ENCODE results near the gene ANKRD39. TPM values are rescaled to one million over a fixed set of nuclear protein-coding genes. Genes with fewer than 3 reads are reported as not detected.
"Not testable (repeated sequence)": the region's sequence is repeated elsewhere in the genome, so short reads cannot be mapped to it uniquely, and the experiment has no call there.

The ANKRD39 gene
- total RNA-seq, 1 experiment from 2014 or later, result 17.7 TPM

- no peak for DNase-seq (ENCODE audit: low spot score)
These were observed 47.6 kb downstream of the ANKRD39 start for GRCh38 chr2:96809951-96810782.

DNA sequence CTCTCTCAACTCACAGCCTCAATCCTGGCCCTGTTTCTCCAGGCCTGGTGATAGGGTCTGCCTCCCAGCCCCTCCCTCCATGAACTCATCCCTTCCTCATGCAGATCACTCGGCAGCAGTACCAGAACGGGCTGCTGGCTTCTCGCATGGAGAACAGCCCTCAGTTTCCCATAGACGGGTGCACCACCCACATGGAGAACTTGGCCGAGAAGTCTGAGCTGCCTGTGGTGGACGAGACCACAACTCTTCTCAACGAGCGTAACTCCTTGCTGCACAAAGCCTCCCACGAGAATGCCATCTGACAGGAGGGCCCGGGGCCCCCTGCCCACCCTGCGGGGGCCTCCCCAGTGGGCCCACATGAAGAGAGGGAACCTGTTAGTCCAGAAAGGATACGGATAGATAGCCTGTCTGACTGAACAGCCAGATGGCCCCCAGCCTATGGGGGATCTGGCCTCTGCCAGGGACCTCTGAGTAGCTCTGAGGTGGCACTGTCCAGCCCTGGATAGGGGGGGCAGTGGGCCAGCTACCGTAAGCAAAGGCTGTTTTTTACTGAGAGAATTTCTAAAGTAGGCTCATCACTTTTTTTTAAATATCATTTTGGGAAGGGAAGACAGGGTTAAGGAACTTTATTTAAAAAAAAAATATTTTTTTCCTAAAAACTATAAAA lies 48.5 kb downstream of the ANKRD39 start:
- no peak for DNase-seq (ENCODE audit: low spot score)

- DNase-seq (ENCODE audit: low spot score), result no peak
These were observed 49.5 kb downstream of the ANKRD39 start for GRCh38 chr2:96808176-96808837.

- DNase-seq (ENCODE audit: low spot score), result no peak
These were observed 50.7 kb downstream of the ANKRD39 start for GRCh38 chr2:96807127-96807471.

- no peak for DNase-seq (ENCODE audit: low spot score)
These were observed 51.2 kb downstream of the ANKRD39 start for GRCh38 chr2:96806468-96807126.

DNA sequence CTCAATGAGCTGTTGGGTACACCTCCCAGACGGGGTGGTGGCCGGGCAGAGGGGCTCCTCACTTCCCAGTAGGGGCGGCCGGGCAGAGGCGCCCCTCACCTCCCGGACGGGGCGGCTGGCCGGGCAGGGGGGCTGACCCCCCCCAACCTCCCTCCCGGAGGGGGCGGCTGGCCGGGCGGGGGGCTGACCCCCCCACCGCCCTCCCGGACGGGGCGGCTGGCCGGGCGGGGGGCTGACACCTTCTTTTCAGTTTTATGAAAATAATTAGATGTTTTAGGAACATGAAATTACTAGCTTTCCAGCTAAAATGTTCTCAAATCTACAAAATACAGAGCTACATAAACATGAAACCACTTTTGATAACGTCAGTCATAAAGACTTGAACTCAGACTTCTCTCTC lies 51.9 kb downstream of the ANKRD39 start:
- not testable (repeated sequence) for DNase-seq (ENCODE audit: low spot score)

DNA sequence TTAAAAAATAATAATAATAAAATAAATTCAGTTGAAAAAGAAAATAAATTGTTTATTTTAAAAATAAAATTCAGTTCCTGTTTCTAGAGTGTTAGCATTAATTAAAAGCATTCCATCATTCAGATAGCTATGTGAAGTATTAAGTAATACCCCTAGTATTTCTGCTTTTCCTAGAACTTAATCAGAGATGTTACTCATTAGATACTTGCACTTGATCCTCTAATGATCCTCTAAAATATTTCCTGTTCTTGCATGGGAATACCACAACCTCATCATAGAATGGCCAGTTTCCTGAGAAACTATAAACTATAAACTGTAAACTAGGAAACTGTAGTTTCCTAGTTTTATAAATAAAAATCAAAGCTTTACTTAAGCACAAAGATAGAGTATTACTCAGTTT lies 52.8 kb downstream of the ANKRD39 start:
- DNase-seq (ENCODE audit: low spot score), result no peak

- DNase-seq (ENCODE audit: low spot score), result no peak
These were observed 55.1 kb downstream of the ANKRD39 start for GRCh38 chr2:96802721-96803120.

DNA sequence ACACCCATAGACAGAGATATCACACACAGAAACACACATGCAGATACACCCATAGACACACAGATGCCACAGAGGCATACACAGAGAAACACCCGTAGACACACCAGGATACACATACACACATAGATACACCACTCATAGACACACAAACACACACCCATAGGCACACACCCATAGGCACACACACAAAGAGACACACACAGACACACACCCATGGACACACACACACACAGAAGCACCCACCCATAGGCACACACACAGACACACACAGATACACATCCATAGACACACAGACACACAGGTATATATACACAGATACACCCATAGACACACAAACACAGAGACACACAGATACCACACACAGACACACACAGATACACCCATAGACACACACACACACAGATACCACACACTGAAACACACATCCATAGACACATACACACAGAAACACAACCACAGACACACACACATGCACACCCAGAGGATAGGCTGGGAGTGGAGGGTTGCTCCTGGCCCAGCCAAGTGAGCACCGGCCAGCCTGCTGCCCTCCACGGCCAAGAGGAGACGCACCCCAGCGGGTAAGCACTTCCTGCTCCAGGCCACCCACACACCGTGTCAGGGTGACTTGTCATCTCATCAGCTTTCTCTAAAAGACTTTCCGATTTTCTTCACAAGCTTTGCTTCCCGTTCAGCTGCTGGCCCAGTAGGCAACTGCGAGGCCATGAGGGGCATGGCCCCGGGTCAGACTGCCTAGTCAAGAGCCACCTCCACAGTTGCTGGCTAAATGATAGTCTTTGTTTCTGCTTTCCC lies 55.8 kb downstream of the ANKRD39 start:
- no peak for DNase-seq (ENCODE audit: low spot score)

- peak; percentile 51 for DNase-seq (ENCODE audit: low spot score)
These were observed 56.6 kb downstream of the ANKRD39 start for GRCh38 chr2:96801005-96801785.

- no peak for DNase-seq (ENCODE audit: low spot score)
These were observed 57.5 kb downstream of the ANKRD39 start for GRCh38 chr2:96800061-96801004.

- DNase-seq (ENCODE audit: low spot score), result no peak
These were observed 58.2 kb downstream of the ANKRD39 start for GRCh38 chr2:96799623-96799935.

GRCh38 chr2:96798733-96799622 lies 58.8 kb downstream of the ANKRD39 start:
- no peak for DNase-seq (ENCODE audit: low spot score)

Other genes starting within 250 kb of the ANKRD39 start
- gene KANSL3, start 219.7 kb downstream of the ANKRD39 start, total RNA-seq (2014; rRNA removed; shearing (Covaris generic)), result 27.4 and 31.8 TPM in 2 replicates
- not detected in 2 replicates for gene FER1L5, start 215.3 kb downstream of the ANKRD39 start, total RNA-seq (2014; rRNA removed; shearing (Covaris generic))
- 35.5 and 38.2 TPM in 2 replicates for gene LMAN2L, start 118.0 kb downstream of the ANKRD39 start, total RNA-seq (2014; rRNA removed; shearing (Covaris generic))
- 3.0 and 3.4 TPM in 2 replicates for gene CNNM4, start 97.1 kb downstream of the ANKRD39 start, total RNA-seq (2014; rRNA removed; shearing (Covaris generic))
- gene CNNM3, start 41.7 kb downstream of the ANKRD39 start, total RNA-seq (2014; rRNA removed; shearing (Covaris generic)), result 3.4 and 3.5 TPM in 2 replicates
- 0.55 and 0.58 TPM in 2 replicates for gene ANKRD23, start 14.0 kb downstream of the ANKRD39 start, total RNA-seq (2014; rRNA removed; shearing (Covaris generic))
- gene SEMA4C, start 12.1 kb upstream of the ANKRD39 start, total RNA-seq (2014; rRNA removed; shearing (Covaris generic)), result 15.9 and 18.0 TPM in 2 replicates
- not detected in 2 replicates for gene FAM178B, start 128.6 kb upstream of the ANKRD39 start, total RNA-seq (2014; rRNA removed; shearing (Covaris generic))
- 9.4 and 10.9 TPM in 2 replicates for gene FAHD2B, start 236.9 kb upstream of the ANKRD39 start, total RNA-seq (2014; rRNA removed; shearing (Covaris generic))